ENCODE measurements around the gene DYNC2H1. TPM values are rescaled to one million over a fixed set of nuclear protein-coding genes. Genes with fewer than 3 reads are reported as not detected.

The DYNC2H1 gene
- total RNA-seq, 4 donors from 2014 or later = 36.9 to 41.2 (median 40.0) TPM

GRCh38 chr11:103294516-103294915, 185.3 kb downstream of the DYNC2H1 start:
- WGBS, 2 donors = 94 to 100% methylated on average over 1 of the region's 1 CpG
- no peaks in the 10 kb centered on the region for H3K9me3 ChIP-seq
- H3K4me3 ChIP-seq (replicated peaks in 1 of 3) = no peak overlapping the region
- peaks cover 11 to 14% of the 10 kb centered on the region in 2 donors for H3K36me3 ChIP-seq
- no peaks in the 10 kb centered on the region for H3K4me1 ChIP-seq
- H3K27ac ChIP-seq = no peak overlapping the region
- intact Hi-C loops (cut with DNase I) = no loop called here
- no peak for DNase-seq
- no peak for TF ChIP-seq CTCF (IDR thresholded peaks at IDR 0.05)
- no peak for TF ChIP-seq POLR2A (IDR thresholded peaks at IDR 0.05)
- no peaks in the 10 kb centered on the region for H3K27me3 ChIP-seq

- no peak for TF ChIP-seq CTCF (IDR thresholded peaks at IDR 0.05)
- no peak for TF ChIP-seq POLR2A (IDR thresholded peaks at IDR 0.05)
- no peaks in the 10 kb centered on the region for H3K4me1 ChIP-seq
- H3K36me3 ChIP-seq = peaks cover 11 to 14% of the 10 kb centered on the region in 2 donors
- H3K4me3 ChIP-seq (replicated peaks in 1 of 3) = no peak overlapping the region
- WGBS, 2 donors = 94 to 99% methylated on average over 5 of the region's 5 CpGs
- no peak for DNase-seq
- H3K9me3 ChIP-seq = no peaks in the 10 kb centered on the region
- H3K27ac ChIP-seq = no peak overlapping the region
- no peaks in the 10 kb centered on the region for H3K27me3 ChIP-seq
- intact Hi-C loops (cut with DNase I) = no loop called here
These were observed 186.5 kb downstream of the DYNC2H1 start for GRCh38 chr11:103295704-103296103.

- intact Hi-C loops (cut with DNase I) = no loop called here
- Histone ChIP-seq H3K4me1 (no peaks in the 10 kb centered on the region), H3K27me3 (no peaks in the 10 kb centered on the region), H3K27ac (no peak overlapping the region), H3K4me3 (replicated peaks in 1 of 3) (no peak overlapping the region), H3K9me3 (no peaks in the 10 kb centered on the region), H3K36me3 (peaks cover 10 to 11% of the 10 kb centered on the region in 2 donors)
- TF ChIP-seq POLR2A (IDR thresholded peaks at IDR 0.05) = no peak
- TF ChIP-seq CTCF (IDR thresholded peaks at IDR 0.05) = no peak
- no peak for DNase-seq
- WGBS, 2 donors = 83 to 84% methylated on average over 3 of the region's 3 CpGs
These were observed 188.7 kb downstream of the DYNC2H1 start for GRCh38 chr11:103297900-103298299.

GRCh38 chr11:103315248-103315647, 206.0 kb downstream of the DYNC2H1 start:
- no peak overlapping the region for H3K4me3 ChIP-seq (replicated peaks in 1 of 3)
- intact Hi-C loops (cut with DNase I) = no loop called here
- no peak overlapping the region for H3K27ac ChIP-seq
- no peaks in the 10 kb centered on the region for H3K36me3 ChIP-seq
- no peak for DNase-seq
- TF ChIP-seq POLR2A (IDR thresholded peaks at IDR 0.05) = no peak
- no peaks in the 10 kb centered on the region for H3K27me3 ChIP-seq
- WGBS, 2 donors = 92 to 95% methylated on average over 3 of the region's 3 CpGs
- no peaks in the 10 kb centered on the region for H3K4me1 ChIP-seq
- no peaks in the 10 kb centered on the region for H3K9me3 ChIP-seq

GRCh38 chr11:103317118-103317517, 207.9 kb downstream of the DYNC2H1 start:
- no peak overlapping the region for H3K4me3 ChIP-seq (replicated peaks in 1 of 3)
- no peak for DNase-seq
- H3K27me3 ChIP-seq = no peaks in the 10 kb centered on the region
- H3K27ac ChIP-seq = no peak overlapping the region
- H3K36me3 ChIP-seq = no peaks in the 10 kb centered on the region
- WGBS, 2 donors = 79 to 80% methylated on average over 3 of the region's 3 CpGs
- H3K4me1 ChIP-seq = no peaks in the 10 kb centered on the region
- no peak for TF ChIP-seq POLR2A (IDR thresholded peaks at IDR 0.05)
- no peak for TF ChIP-seq CTCF (IDR thresholded peaks at IDR 0.05)
- intact Hi-C loops (cut with DNase I) = no loop called here
- H3K9me3 ChIP-seq = no peaks in the 10 kb centered on the region

GRCh38 chr11:103322821-103323220, 213.6 kb downstream of the DYNC2H1 start:
- H3K4me1 ChIP-seq = peaks cover 0 to 5% of the 10 kb centered on the region in 2 donors
- WGBS, 2 donors = 42 to 52% methylated on average over 6 of the region's 6 CpGs
- intact Hi-C loops (cut with DNase I) = no loop called here
- H3K27me3 ChIP-seq = no peaks in the 10 kb centered on the region
- H3K4me3 ChIP-seq (replicated peaks in 1 of 3) = no peak overlapping the region
- TF ChIP-seq CTCF (IDR thresholded peaks at IDR 0.05) (no peak), POLR2A (IDR thresholded peaks at IDR 0.05) (no peak)
- no peak overlapping the region for H3K27ac ChIP-seq
- no peak for DNase-seq
- peaks cover 0 to 3% of the 10 kb centered on the region in 2 donors for H3K36me3 ChIP-seq
- no peaks in the 10 kb centered on the region for H3K9me3 ChIP-seq
